Measurements from ENCODE around the gene SLITRK2.

SLITRK2 gene, protein sequence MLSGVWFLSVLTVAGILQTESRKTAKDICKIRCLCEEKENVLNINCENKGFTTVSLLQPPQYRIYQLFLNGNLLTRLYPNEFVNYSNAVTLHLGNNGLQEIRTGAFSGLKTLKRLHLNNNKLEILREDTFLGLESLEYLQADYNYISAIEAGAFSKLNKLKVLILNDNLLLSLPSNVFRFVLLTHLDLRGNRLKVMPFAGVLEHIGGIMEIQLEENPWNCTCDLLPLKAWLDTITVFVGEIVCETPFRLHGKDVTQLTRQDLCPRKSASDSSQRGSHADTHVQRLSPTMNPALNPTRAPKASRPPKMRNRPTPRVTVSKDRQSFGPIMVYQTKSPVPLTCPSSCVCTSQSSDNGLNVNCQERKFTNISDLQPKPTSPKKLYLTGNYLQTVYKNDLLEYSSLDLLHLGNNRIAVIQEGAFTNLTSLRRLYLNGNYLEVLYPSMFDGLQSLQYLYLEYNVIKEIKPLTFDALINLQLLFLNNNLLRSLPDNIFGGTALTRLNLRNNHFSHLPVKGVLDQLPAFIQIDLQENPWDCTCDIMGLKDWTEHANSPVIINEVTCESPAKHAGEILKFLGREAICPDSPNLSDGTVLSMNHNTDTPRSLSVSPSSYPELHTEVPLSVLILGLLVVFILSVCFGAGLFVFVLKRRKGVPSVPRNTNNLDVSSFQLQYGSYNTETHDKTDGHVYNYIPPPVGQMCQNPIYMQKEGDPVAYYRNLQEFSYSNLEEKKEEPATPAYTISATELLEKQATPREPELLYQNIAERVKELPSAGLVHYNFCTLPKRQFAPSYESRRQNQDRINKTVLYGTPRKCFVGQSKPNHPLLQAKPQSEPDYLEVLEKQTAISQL

GRCh38 chrX:145817331-145818185 lies at the start of gene SLITRK2:
Gene SLITRK2, plus strand, starts transcription at chrX:145817829. Its CDS starts 4,597 bp downstream, at chrX:145822426.
- peak; percentile 37 for DNase-seq (ENCODE audit: low spot score)

DNA sequence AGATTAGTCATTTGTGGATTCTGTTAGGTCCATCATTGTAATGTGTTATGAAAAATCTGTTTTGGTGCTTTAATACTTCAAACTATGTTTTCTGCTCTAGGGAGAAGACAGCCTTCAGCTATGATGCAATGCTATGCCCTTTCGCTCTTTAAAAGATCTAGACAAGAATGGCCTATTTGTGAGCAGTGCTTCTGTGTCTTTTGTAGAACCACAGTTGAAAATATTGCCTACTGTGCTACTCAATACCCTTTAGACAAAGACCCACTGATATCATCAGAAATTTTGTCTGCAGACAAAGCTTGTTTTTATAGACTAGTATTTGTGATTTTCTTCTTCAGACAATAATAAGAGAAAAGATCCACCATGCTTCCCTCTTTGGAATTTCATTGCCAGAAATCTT lies 44.6 kb upstream of the SLITRK2 start:
- no peak for DNase-seq (ENCODE audit: low spot score)

GRCh38 chrX:145792281-145792680 lies 25.3 kb upstream of the SLITRK2 start:
- DNase-seq (ENCODE audit: low spot score), result no peak

GRCh38 chrX:145803508-145803907 lies 14.1 kb upstream of the SLITRK2 start:
- DNase-seq (ENCODE audit: low spot score), result no peak

DNA sequence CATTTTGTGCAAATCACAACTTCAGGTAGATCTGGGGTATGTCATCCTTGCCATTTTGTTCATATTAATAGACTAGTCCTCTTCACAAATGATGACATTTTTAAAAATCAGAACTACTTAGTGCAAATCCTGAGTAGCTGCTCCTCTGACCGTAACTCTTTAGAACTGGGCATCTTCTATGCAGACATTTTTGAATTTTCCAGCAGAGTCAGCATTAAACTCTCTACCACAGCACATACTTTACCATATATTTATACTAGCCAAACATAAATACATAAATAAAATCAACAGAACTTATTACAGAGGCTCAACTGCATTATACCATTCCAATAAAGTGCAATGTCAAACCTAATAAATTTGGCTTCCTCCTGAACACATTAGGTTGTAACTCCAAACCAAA lies 4.5 kb upstream of the SLITRK2 start:
- DNase-seq (ENCODE audit: low spot score), result no peak

DNA sequence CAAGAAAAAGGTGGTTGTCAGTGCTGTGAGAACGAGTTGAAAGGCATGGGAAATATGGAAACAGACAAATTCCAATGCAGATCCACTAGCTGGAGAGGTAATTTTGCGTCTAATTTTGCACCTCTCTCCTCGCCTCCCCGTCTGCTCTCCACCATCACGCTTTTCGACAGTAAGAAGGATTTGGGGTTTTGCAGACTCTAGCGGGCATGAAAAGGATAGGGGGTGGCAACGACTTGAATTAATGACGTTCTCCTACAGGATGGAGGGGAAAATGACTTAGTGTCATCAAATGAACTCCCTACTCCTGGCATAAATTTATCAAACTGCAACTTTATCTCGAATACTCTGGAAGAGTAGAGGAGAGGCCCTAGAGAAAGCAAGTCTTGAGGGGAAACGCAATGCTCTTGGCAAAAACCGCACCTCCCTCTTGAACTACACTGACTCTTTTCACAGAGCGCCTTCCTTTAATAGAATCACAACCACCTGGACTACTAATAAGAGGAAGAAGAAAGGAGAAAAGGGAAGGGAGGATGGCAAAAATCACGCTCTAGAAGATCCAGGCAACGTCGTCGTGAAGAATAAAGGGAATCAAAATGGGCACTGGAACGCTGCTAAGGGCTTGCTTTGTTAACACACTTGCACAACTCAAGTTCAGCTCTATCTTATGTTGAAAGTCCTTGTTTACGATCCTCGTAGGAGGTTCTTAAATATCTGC lies 871 bp upstream of the SLITRK2 start:
- DNase-seq (ENCODE audit: low spot score), result no peak

GRCh38 chrX:145818186-145819113 lies 821 bp downstream of the SLITRK2 start:
- no peak for DNase-seq (ENCODE audit: low spot score)

DNA sequence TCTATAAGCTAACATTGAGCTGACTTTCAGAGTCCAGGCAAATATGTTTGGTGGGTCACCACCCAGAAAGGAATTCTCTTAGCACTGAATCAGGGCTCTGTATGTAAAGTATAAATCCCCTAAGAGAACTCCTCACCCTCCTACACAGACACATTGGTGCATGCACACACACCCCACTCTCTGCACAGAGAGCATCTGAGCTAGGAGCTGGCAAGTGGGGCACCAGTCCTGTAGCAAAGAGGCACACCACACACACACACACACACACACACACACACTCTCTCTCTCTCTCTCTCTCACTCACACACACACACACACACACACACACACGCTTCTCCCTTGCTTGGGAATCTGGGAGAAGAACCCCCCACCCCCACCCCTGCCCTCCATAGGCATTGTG lies 3.2 kb downstream of the SLITRK2 start:
- DNase-seq (ENCODE audit: low spot score), result no peak

GRCh38 chrX:145821291-145821897 lies 3.8 kb downstream of the SLITRK2 start:
- peak; percentile 29 for DNase-seq (ENCODE audit: low spot score)

- no peak for DNase-seq (ENCODE audit: low spot score)
Measured at GRCh38 chrX:145821898-145822571, 4.4 kb downstream of the SLITRK2 start.

DNA sequence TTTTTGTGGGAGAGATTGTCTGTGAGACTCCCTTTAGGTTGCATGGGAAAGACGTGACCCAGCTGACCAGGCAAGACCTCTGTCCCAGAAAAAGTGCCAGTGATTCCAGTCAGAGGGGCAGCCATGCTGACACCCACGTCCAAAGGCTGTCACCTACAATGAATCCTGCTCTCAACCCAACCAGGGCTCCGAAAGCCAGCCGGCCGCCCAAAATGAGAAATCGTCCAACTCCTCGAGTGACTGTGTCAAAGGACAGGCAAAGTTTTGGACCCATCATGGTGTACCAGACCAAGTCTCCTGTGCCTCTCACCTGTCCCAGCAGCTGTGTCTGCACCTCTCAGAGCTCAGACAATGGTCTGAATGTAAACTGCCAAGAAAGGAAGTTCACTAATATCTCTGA lies 5.5 kb downstream of the SLITRK2 start:
- DNase-seq (ENCODE audit: low spot score), result no peak

DNA sequence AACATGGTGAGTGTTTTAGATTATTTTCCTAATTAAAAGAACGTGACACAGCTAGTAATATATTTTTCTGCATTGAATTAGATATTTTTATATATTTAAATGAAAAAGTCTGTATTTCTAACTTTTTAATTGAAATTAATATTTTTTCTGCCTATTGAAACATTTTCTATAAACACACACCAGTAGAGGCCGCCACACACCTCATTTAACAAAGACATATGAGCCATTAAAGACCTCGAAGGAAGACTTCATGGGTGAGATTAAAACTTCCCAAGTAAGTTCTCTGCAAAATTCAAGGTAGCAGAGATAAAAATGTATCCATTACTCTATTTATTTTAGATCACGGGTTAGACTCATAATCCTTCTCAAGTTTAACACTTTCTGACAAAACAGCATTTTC lies 8.3 kb downstream of the SLITRK2 start:
- DNase-seq (ENCODE audit: low spot score), result no peak

GRCh38 chrX:145826466-145826865 lies 8.8 kb downstream of the SLITRK2 start:
- DNase-seq (ENCODE audit: low spot score), result no peak

DNA sequence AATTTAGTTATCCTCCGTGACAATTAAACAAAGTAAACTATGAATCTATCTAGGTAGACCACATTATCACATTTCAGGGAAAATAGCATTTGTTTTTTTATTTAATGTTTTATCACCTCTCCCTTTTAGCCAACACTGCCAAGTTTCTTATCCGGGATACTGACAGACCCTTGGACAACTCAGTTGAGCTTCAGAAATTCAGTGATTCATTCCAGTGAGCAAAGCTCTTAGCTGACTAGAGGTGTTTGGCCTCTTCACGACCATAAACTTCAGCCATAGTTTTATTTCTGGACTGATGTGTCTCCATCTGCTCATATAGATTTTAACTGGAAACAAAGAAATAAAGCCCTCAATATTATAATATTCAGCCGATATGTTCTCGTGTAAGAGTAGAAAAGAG lies 15.2 kb downstream of the SLITRK2 start:
- DNase-seq (ENCODE audit: low spot score), result no peak

DNA sequence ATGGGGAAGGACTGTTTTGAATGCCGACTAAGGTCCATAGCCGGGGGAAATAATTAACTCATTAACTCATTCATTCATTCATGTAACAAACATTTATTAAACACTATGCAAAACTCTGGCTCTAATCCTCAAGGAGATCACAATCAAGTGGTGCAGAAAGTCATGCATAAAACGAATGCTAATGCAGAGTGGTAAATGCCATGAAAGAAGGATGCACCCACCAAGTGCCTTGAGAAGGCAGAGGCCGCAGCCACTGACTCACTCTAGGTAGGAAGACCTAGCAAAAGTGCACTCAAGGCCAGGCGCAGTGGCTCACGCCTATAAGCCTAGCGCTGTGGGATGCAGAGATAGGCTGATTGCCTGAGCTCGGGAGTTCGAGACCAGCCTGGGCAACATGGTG lies 22.9 kb downstream of the SLITRK2 start:
- DNase-seq (ENCODE audit: low spot score), result no peak

GRCh38 chrX:145843146-145843904 lies 25.7 kb downstream of the SLITRK2 start:
- DNase-seq (ENCODE audit: low spot score), result no peak

GRCh38 chrX:145844886-145845285 lies 27.3 kb downstream of the SLITRK2 start:
- no peak for DNase-seq (ENCODE audit: low spot score)

GRCh38 chrX:145848448-145848847 lies 30.8 kb downstream of the SLITRK2 start:
- DNase-seq (ENCODE audit: low spot score), result no peak

- no peak for DNase-seq (ENCODE audit: low spot score)
Measured at GRCh38 chrX:145848857-145849256, 31.2 kb downstream of the SLITRK2 start.
